Ecto neural progenitor cell (in vitro differentiated cells): Measurements from ENCODE around the gene DIRAS1.
A peak's percentile ranks its signal among the peaks of the same experiment; 100 is the strongest.

Experiments
- DNase-seq: peaks from one replicate; pipeline ENCODE4 v3.0.0-alpha.2; 2018; ENCODE audit warnings: low spot score

Gene DIRAS1

GRCh38 chr19:2755448-2755705 lies 34.2 kb upstream of the DIRAS1 start:
- no peak for DNase-seq

DNA sequence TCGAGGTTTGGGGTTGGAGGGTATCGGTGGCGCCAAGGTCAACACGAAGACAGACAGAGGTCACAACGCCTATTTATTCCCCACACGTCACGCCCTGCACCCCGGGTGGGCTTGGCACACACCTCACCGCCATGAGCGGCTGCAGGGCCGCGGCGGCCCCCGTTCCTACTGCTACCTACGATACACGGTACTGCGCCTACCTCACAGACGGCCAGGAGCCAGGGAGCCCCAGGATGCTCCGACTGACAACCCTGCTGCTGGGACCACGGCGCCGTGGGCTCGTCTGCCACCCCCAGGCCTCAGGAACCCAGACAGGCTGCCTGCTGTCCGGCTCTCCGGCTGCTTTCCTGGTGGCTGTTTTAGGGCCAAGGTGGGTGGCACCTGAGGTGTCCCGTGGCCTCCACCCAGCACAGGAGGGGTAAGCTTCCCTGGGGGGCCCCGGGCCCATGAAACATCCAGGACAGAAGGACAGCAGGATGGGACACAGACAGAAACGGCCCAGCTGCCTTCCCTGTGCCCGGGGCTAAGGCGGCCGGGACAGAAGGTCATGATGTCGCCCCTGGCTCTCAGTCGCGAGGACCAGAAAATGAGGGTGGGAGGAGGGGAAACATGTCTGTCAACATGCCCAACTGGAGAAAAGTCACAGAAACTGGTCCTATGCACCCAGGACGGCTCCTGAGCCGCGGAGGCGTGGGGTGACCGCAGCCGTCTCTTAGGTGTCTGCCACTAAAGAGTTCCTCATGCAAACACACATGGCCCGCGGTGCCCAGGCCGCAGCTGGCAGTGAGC lies 33.7 kb upstream of the DIRAS1 start:
- DNase-seq: no peak

- DNase-seq: no peak
These were observed 30.3 kb upstream of the DIRAS1 start for GRCh38 chr19:2751438-2751830.

GRCh38 chr19:2750808-2751437 lies 29.8 kb upstream of the DIRAS1 start:
- DNase-seq: no peak

GRCh38 chr19:2747349-2747748 lies 26.2 kb upstream of the DIRAS1 start:
- DNase-seq: no peak

DNA sequence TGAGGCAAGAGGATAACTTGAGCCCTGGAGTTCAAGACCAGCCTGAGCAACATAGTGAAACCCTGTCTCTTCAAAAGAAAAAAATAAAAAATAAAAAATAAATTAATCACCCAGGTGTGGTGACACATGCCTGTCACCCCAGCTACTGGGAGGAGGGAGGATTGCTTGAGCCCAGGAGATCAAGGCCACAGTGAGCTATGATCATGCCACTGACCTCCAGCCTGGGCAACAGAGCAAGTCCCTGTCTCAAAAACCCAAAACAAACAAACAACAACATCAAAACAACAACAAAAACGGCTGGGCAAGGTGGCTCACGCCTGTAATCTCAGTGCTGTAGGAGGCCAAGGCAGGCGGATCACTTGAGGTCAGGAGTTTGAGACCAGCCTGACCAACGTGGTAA lies 22.9 kb upstream of the DIRAS1 start:
- DNase-seq: no peak

DNA sequence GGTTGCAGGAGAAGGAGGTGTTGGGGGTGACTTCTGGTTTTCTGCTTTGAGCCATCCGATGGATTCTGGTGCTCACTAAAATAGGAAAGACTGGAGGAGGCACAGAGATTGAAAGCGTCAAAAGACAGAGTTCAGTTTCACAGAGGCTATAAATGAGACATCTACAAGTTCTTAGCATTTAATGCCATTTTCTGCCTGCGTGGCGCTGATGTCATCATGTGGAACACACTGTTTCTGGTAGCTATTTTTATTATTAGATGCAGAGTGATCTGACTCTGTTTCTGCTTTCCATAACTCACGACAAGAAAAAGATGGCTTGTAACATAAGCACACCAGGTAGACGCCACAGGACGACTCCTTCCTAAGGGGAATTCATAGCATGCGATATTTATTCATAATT lies 21.9 kb upstream of the DIRAS1 start:
- DNase-seq: no peak

- no peak for DNase-seq
These were observed 19.1 kb upstream of the DIRAS1 start for GRCh38 chr19:2740314-2740656.

GRCh38 chr19:2739602-2740313 lies 18.6 kb upstream of the DIRAS1 start, which contains the start of gene SLC39A3:
Gene SLC39A3, minus strand, starts transcription at chr19:2740017. Its CDS starts 2,760 bp downstream, at chr19:2737257.
- DNase-seq: peak; percentile 99

GRCh38 chr19:2736550-2737190 lies 15.5 kb upstream of the DIRAS1 start:
- no peak for DNase-seq

- no peak for DNase-seq
These were observed 14.2 kb upstream of the DIRAS1 start for GRCh38 chr19:2735374-2735773.

DNA sequence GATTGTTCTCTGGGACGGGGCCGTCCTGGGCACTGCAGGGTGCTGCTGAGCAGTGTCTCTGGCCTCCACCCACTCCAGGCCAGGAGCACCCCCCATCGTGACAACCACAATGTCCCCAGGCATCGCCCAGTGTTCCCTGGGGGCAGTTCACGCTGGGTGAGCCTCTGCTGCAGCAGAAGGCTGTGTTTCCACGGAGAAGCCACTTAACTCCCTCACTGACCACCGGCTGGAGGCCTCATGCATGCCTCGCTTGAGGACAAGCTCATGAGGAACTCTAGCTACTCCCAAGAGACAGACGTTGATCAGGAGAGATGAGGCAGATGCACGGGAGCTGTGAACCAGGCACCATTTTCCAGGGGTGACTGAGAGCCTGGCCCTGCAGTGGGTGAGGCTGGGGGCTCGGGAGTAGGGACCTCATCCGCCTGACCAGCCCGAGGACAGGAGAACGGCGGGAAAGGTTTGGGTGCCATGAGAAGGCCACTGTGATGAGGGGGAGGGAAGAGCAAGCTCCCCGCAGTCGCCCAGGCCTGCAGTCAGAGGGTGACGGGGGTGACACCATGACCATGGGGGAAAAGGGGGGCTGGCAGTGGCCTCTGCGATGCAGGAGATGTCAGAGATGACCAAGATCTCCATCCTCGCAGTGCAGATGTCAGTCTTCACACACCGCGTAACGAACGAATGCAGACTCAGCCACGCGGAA lies 13.6 kb upstream of the DIRAS1 start:
- no peak for DNase-seq

DNA sequence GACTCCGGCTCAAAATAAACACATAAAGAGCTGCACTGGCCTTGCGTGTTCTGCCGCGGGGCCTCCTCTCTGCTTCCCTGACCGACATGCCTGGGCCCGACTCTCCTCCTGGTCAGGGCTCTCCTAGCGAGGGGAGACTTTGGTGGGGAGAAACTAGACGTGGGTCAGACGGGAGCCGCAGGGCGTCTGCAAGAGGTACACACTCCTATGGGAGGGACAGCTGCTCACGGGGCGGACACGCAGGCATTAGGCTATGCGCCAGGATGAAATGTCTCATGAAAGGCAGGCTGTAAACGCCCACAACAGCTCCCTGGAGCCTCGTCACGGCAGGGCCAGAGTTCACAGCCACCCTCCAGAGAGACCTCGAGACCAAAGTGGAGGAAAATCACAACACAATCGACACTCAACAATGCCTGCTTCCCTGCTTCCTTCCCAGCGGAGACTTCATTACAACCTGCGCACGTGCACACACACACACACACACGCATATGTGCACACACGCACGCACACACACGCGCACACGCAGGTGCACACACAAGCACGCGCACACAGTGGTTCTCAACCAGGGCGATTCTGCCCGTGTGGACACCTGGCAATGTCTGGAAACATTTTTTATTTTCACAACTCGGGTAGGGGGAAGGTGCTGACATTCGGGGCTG lies 12.9 kb upstream of the DIRAS1 start:
- no peak for DNase-seq

DNA sequence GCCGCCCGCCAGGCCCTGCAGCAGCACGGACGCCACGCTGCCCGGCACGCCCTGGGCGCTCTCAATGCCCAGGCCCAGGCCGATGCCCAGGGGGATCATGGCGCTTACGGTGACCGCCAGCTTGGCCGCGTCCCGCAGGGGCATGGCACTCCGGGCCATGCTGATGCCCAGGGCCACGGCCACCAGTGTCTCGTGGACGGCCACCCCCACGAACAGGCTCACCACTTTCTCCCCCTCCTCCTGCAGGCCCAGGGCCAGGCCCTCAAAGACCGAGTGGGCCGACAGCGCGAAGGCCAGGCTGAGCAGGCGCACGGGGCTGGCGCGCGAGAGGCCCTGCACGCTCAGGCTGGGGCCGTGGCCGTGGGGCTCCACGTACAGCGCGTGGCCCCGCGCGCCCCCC lies 11.7 kb upstream of the DIRAS1 start:
- DNase-seq: no peak

DNA sequence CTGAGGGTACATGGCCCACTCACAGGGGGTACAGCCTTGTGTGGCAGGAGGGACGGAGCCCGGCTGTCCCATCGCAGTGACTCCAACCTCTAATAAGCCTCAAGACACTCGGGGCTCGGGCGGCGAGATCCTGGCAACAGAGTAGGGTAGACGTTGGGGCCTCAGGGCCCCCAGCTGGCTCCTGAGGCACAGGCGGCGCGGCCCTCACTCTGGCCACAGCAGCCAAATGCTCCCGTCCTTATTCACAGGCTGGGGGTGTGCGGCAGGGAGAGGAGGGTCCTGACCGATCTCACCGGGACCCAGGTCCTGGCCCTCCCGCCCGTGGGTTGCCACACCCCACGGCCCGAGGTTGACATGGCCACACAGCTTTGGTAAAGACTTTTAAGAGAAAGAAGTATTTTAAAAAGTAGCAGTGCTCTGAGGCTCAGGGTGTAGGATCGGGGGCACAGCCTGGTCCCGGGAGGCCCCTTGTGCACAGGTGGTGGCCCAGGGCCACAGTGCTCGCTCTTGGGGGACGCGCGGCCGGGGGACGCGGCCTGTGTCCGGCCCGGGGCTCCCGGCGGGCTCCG lies 11.1 kb upstream of the DIRAS1 start:
- DNase-seq: no peak

DNA sequence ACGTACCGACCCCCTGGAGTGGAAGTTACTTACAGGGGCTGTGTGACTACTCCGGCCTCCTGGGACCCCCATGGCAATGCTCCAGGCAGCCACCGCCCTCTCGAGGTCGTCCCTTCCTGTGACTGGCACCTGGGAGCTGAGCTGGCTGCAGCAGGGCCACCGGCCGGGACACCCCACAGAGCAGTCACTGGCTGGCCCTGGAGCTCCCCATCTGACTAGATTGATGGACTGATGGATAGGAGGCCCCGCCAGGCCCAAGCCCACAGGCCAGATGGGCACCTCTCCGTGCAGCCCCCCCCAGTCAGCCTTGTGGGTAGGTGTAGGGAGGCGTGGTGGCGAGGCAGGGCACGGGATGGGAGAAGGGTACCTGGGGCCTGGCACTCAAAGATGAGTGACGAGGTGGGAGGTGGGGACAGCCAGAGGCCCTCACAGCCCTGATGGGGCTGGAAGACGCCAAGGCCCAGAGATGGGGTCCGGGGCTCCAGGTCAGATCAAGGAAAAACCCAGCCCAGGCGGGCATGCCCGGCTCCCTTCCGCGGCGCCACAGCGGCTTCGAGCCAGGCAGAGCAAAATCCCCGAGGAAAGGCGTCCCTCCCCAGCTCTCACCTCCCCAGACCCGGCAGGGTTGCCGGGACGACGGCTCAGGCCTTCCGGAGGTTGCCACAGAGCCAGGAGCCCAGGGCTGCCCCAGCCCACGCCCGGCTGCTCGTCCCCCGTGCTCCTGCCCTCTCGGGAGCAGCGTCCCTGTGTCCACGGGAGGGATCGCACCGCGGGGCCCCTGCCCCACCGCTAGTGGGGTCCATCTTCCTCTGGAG lies 10.2 kb upstream of the DIRAS1 start:
- no peak for DNase-seq

DNA sequence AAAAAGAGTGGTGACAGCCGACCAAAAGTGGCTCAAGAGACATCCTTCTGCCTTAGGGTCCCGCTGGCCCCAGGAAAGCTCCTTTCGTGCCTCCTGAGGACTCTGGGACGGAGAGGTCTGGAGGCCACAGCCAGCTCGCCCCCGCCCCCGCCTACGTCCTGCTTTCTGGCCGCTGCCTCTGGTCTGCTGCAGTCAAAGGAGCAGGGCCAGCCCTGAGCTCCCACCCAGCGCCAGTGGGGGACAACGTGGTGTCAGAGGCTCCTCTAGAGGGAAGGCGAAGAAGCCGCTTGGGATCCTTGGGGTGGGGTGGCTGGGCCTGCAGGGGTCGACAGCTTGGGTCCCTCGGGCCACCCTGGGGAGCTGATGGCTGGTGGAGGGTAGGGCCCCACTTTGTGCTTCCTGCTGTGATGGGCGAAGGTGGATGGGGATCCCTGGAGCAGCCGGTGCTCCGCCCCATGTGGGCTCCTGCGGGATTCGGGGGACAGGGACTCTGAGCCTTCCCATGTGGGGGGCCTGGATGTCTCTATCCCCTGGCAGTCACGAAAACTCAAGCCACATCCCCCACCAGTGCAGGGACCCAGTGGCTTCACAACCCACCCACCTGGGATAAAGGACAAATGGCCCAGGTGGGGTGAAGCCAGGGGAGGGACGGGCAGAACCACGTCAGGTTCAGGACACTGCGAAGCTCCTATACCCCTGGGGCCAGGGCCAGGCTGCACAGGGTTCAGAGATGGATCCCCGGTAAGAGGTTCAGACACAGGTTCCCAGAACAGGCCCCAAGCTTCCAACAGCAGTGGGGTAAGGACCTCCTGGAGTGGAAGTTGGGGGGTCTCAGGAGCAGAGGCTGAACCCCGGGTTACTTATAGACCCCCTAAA lies 9.0 kb upstream of the DIRAS1 start:
- DNase-seq: no peak

GRCh38 chr19:2728783-2729387 lies 7.7 kb upstream of the DIRAS1 start:
- no peak for DNase-seq

DNA sequence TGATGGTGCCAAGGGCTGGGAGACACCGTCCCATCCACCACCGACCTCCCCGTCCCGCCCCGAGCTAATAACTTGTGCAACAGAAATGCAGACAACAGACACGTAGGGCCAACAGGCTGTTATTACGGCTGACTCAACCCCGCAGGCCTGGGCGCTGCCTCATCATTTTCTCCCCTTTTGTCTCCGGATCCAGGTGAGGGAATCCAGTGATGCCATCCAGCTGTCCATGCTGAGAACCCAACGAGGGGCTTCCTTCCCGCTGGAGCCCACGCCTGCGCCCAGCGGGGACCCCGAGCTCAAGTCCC lies 6.4 kb upstream of the DIRAS1 start:
- DNase-seq: no peak
